ENCODE results near the gene ANKRD63. TPM values are rescaled to one million over a fixed set of nuclear protein-coding genes. Genes with fewer than 3 reads are reported as not detected.

ANKRD63 gene
- total and polyA plus RNA-seq, 2 of the 8 experiments (the other 6 are each of a cell fraction or from before 2014, with no cell fraction given), result 0.18 to 0.26 TPM

GRCh38 chr15:40327457-40327856 is 44.6 kb upstream of the ANKRD63 start:
- peaks cover 0 to 11% (median 0%) of the 10 kb centered on the region in 4 experiments; a peak in 3 of 8 replicates for H3K36me3 ChIP-seq (ENCODE audit: control insufficient read depth in 2 of 4, insufficient read depth in 4 of 4, low read length in 3 of 4)
- H2BK120ac ChIP-seq (replicated peaks; ENCODE audit: low read depth, low read length), result peak overlapping the region; percentile 56
- H3K4me1 ChIP-seq (replicated peaks in 1 of 4; ENCODE audit: control insufficient read depth in 3 of 4, insufficient read depth in 4 of 4, low read length in 3 of 4), result peaks cover 19 to 38% (median 29%) of the 10 kb centered on the region in 4 experiments
- 27% methylated on average over 6 of the region's 6 CpGs; no CpG with 5 or more reads in 1 of the 2 experiments for WGBS, 2 experiments (ENCODE audit: extremely low coverage in 1 of 2, insufficient coverage in 1 of 2, insufficient read length in 1 of 2, insufficient replicate concordance in 2 of 2, low coverage in 1 of 2, low lambda C conversion rate in 2 of 2, missing lambda C conversion rate in 1 of 2)
- peak overlapping the region; percentile 58 to 82 for H3K4me2 ChIP-seq (ENCODE audit: insufficient read depth in 1 of 2, low read depth in 2 of 2, low read length in 2 of 2)
- DNase-seq (ENCODE audit: low read depth in 1 of 2, low spot score in 2 of 2) (no peak), FAIRE-seq (peak; percentile 58)
- H4K8ac ChIP-seq (ENCODE audit: extremely low read depth, insufficient read depth, low read length), result no peak overlapping the region
- ChIA-PET CTCF (ENCODE audit: partially characterized antibody) (interaction anchor here (0.7 to 21.1 kb wide), 19 partner anchors 8 to 222 kb away, joined by 3 to 295 read pairs (median 4); partner anchors contain the start of genes CCDC9B and PLCB2), POLR2A (ENCODE audit: partially characterized antibody) (interaction anchor here (0.6 to 5.6 kb wide), 10 partner anchors 10 to 112 kb away, joined by 3 to 66 read pairs (median 4); partner anchors contain the start of genes CCDC9B, KNSTRN, PAK6 and PLCB2)
- H2BK12ac ChIP-seq (ENCODE audit: low read depth, low read length), result peak overlapping the region; percentile 71; the same call in 1 of the 2 replicates
- H3K23me2 ChIP-seq (ENCODE audit: low read depth, low read length), result peaks cover 12% of the 10 kb centered on the region
- peaks cover 0 to 14% of the 10 kb centered on the region in 2 experiments; a peak in 3 of 4 replicates for H3K79me2 ChIP-seq (ENCODE audit: control insufficient read depth in 1 of 2, insufficient read depth in 2 of 2, low read length in 2 of 2)
- peak overlapping the region; percentile 36 for H3K4ac ChIP-seq (replicated peaks; ENCODE audit: insufficient read length, low read depth, low read length)
- no peak overlapping the region for H3K56ac ChIP-seq (replicated peaks; ENCODE audit: insufficient read length, low read depth, low read length)
- no peak overlapping the region for H2BK20ac ChIP-seq (ENCODE audit: low read length)
- no peaks in the 10 kb centered on the region; the same call in 1 of the 2 replicates for H3K79me1 ChIP-seq (ENCODE audit: low read depth, low read length)
- H3K27me3 ChIP-seq (replicated peaks in 1 of 4; ENCODE audit: control insufficient read depth in 3 of 4, extremely low read depth in 1 of 4, insufficient read depth in 3 of 4, low read length in 3 of 4), result peaks cover 0 to 12% (median 3%) of the 10 kb centered on the region in 4 experiments; a peak in 4 of 7 replicates
- H4K91ac ChIP-seq (replicated peaks; ENCODE audit: insufficient read length, low read length), result peak overlapping the region; percentile 48
- 0 out of 2 replicates have a peak overlapping the region, but pooled peaks have one; percentile 7 for H3K27ac ChIP-seq (ENCODE audit: low read depth, low read length)
- peak overlapping the region; percentile 55; the same call in 1 of the 2 replicates for H2BK5ac ChIP-seq (ENCODE audit: low read depth, low read length)
- peak overlapping the region; percentile 98 for H3K18ac ChIP-seq (ENCODE audit: extremely low read depth, low read length)
- no peak for TF ChIP-seq YY1 (IDR thresholded peaks at IDR 0.05; ENCODE audit: low read depth, low read length)
- TF ChIP-seq CTBP2 (IDR thresholded peaks at IDR 0.05; ENCODE audit: borderline replicate concordance, insufficient read depth, insufficient read length, low read length), result peak; percentile 51
- TF ChIP-seq USF2 (IDR thresholded peaks at IDR 0.05; ENCODE audit: low read length), result no peak
- peak; percentile 72 for TF ChIP-seq E2F6 (IDR thresholded peaks at IDR 0.05)
- TF ChIP-seq ASH2L (IDR thresholded peaks at IDR 0.05; ENCODE audit: low read length), result peak; percentile 5
- TF ChIP-seq KDM5A (IDR thresholded peaks at IDR 0.05; ENCODE audit: low read length), result no peak
- no peak for TF ChIP-seq GABPA (IDR thresholded peaks at IDR 0.05; ENCODE audit: borderline replicate concordance, insufficient read depth, low read length)
- no peak for TF ChIP-seq CBX8 (IDR thresholded peaks at IDR 0.05; ENCODE audit: borderline replicate concordance, low read depth, low read length)
- TF ChIP-seq RFX5 (IDR thresholded peaks at IDR 0.05; ENCODE audit: borderline replicate concordance, low read depth, low read length), result no peak
- no peak for TF ChIP-seq SIN3A (conservative IDR thresholded peaks at IDR 0.05 in 1 of 2, IDR thresholded peaks at IDR 0.05 in 1 of 2; ENCODE audit: low read depth in 1 of 2, low read length in 2 of 2)
- no peak overlapping the region for H2AK5ac ChIP-seq (ENCODE audit: low read depth, low read length)
- H3K9me3 ChIP-seq (ENCODE audit: insufficient read depth in 2 of 2, low read depth in 1 of 2, low read length in 1 of 2), result no peaks in the 10 kb centered on the region; a peak in 1 of 4 replicates
- no peak overlapping the region for H3K9ac ChIP-seq (replicated peaks in 1 of 4; ENCODE audit: extremely low read depth in 1 of 4, low read depth in 3 of 4, low read length in 3 of 4)
- no peak overlapping the region for H3K14ac ChIP-seq (ENCODE audit: insufficient read length)
- no peak overlapping the region for H2BK15ac ChIP-seq (ENCODE audit: low read length)
- H4K5ac ChIP-seq (ENCODE audit: insufficient read length, low read depth, low read length), result peak overlapping the region; percentile 67
- H4K20me1 ChIP-seq (replicated peaks in 1 of 2; ENCODE audit: control insufficient read depth in 1 of 2, insufficient read depth in 2 of 2, low read length in 2 of 2), result no peaks in the 10 kb centered on the region
- H2AFZ ChIP-seq (ENCODE audit: low read length), result no peak overlapping the region
- H3K23ac ChIP-seq (ENCODE audit: insufficient read length), result no peak overlapping the region
- peak overlapping the region in 2 of 4 experiments; percentile 15 to 43; a peak in 4 of 8 replicates for H3K4me3 ChIP-seq (ENCODE audit: extremely low read depth in 1 of 4, insufficient read depth in 2 of 4, low read depth in 3 of 4, low read length in 4 of 4)

All from H1 (cell line).